HepG2 (cell line): ENCODE results near the gene TUT1. TPM values are rescaled to one million over a fixed set of nuclear protein-coding genes. Genes with fewer than 3 reads are reported as not detected.

Experiments
- AHDC1 ChIP-seq: sonication (generic); formaldehyde crosslinking; IDR thresholded peaks from 2 replicates; pipeline ENCODE4 v1.5.1; 2020; ENCODE audit warnings: mild to moderate bottlenecking, missing genetic modification reagents, borderline replicate concordance
- CHCHD3 ChIP-seq: sonication (generic); formaldehyde crosslinking; IDR thresholded peaks from 2 replicates; pipeline ENCODE4 v1.8.0; 2022; ENCODE audit warnings: mild to moderate bottlenecking, missing genetic modification reagents, moderate library complexity
- EEA1 ChIP-seq: sonication (generic); formaldehyde crosslinking; IDR thresholded peaks from 2 replicates; pipeline ENCODE4 v1.5.1; 2020; ENCODE audit warnings: mild to moderate bottlenecking, missing genetic modification reagents, borderline replicate concordance
- MEIS2 ChIP-seq: sonication (generic); formaldehyde crosslinking; IDR thresholded peaks from 2 replicates; pipeline ENCODE4 v1.9.0; 2021; ENCODE audit warnings: mild to moderate bottlenecking, missing genetic modification reagents
- NFKB2 ChIP-seq: sonication (generic); formaldehyde crosslinking; IDR thresholded peaks from 2 replicates; pipeline ENCODE4 v1.4.0; 2020; ENCODE audit warnings: missing genetic modification reagents, borderline replicate concordance
- NFKBIZ ChIP-seq: IDR thresholded peaks from 2 replicates; pipeline ENCODE4 v1.6.1; 2018; ENCODE audit warnings: missing genetic modification reagents, missing compliant biosample characterization
- PPARG ChIP-seq: conservative IDR thresholded peaks from 2 replicates; pipeline ENCODE4 v1.6.1; 2016; ENCODE audit warnings: missing biosample characterization, missing genetic modification reagents
- PRDM4 ChIP-seq: sonication (generic); formaldehyde crosslinking; IDR thresholded peaks from 2 replicates; pipeline ENCODE4 v1.9.0; 2021; ENCODE audit warnings: missing genetic modification reagents, borderline replicate concordance
- SIN3A ChIP-seq: IDR thresholded peaks from 2 replicates; pipeline ENCODE4 v1.6.1; 2011; ENCODE audit warnings: low read depth, mild to moderate bottlenecking, control low read depth, low read length, borderline replicate concordance
- SKI ChIP-seq: fragments of 450-650 bp; IDR thresholded peaks from one replicate; pipeline ENCODE4 v1.6.1; 2018; ENCODE audit warnings: mild to moderate bottlenecking; ENCODE audit not compliant: partially characterized antibody
- TFDP1 ChIP-seq: IDR thresholded peaks from 2 replicates; pipeline ENCODE4 v1.6.1; 2016; ENCODE audit warnings: missing compliant biosample characterization, missing genetic modification reagents, borderline replicate concordance
- ZBTB3 ChIP-seq: sonication (generic); formaldehyde crosslinking; IDR thresholded peaks from 2 replicates; pipeline ENCODE4 v1.4.0; 2020; ENCODE audit warnings: low read depth, mild to moderate bottlenecking, moderate library complexity, missing genetic modification reagents, borderline replicate concordance
- ZFY ChIP-seq: sonication (generic); formaldehyde crosslinking; IDR thresholded peaks from 2 replicates; pipeline ENCODE4 v1.4.0; 2020; ENCODE audit warnings: missing genetic modification reagents
- ZNF326 ChIP-seq: sonication (generic); formaldehyde crosslinking; IDR thresholded peaks from 2 replicates; pipeline ENCODE4 v1.4.0; 2020; ENCODE audit warnings: missing genetic modification reagents, borderline replicate concordance
- ZNF567 ChIP-seq: sonication (generic); formaldehyde crosslinking; IDR thresholded peaks from 2 replicates; pipeline ENCODE4 v1.8.1; 2023; ENCODE audit warnings: mild to moderate bottlenecking, missing genetic modification reagents, borderline replicate concordance
- ZNF766 ChIP-seq: sonication (generic); formaldehyde crosslinking; IDR thresholded peaks from 2 replicates; pipeline ENCODE4 v1.5.0; 2020; ENCODE audit warnings: missing genetic modification reagents, borderline replicate concordance
- ZSCAN30 ChIP-seq: sonication (generic); formaldehyde crosslinking; IDR thresholded peaks from 2 replicates; pipeline ENCODE4 v1.5.0; 2020; ENCODE audit warnings: mild to moderate bottlenecking, missing genetic modification reagents
- polyA plus RNA-seq, 8 experiments: library from polyadenylated mRNA; depleted of rRNA in 3 of 8; stranded (reverse) in 7 of 8; unstranded in 1 of 8; fragments of >200 nt; fragmentation: Illumina TruSeq in 4 of 8; extraction: Trizol in 4 of 8; gene quantifications; 2 replicates each; pipeline versions ENCODE4 v1.2.1 to v1.2.3, GENCODE V29; 2011 to 2016; ENCODE audit warnings: low read depth in 4 of 8, missing spikeins in 1 of 8, mixed read lengths in 1 of 8; ENCODE audit not compliant: insufficient read depth in 1 of 8
- total RNA-seq, 5 experiments: library from RNA; depleted of rRNA; stranded (reverse); fragments of >200 nt; fragmentation: Illumina TruSeq; extraction: Trizol; gene quantifications; 2 replicates each; pipeline ENCODE4 v1.2.3, GENCODE V29; 2016; ENCODE audit warnings: low read depth in 1 of 5
- TF ChIP-seq, protein P1 (sequence below): sonication (generic); formaldehyde crosslinking; conservative IDR thresholded peaks from 2 replicates; pipeline ENCODE4 v1.8.0; 2022; ENCODE audit warnings: missing genetic modification reagents

Gene TUT1
- total and polyA plus RNA-seq, 2 of the 13 experiments (the other 11 are each of a cell fraction or from before 2014, with no cell fraction given) = 9.7 to 14.3 TPM

- TF ChIP-seq ZNF567 (CRISPR knock-in tag) = no peak
- no peak; the same call in 1 of the 2 replicates for TF ChIP-seq ZFY (CRISPR knock-in tag)
- TF ChIP-seq ZSCAN30 (CRISPR knock-in tag) = no peak
- TF ChIP-seq MEIS2 (CRISPR knock-in tag) = 0 out of 2 replicates have a peak, but pooled peaks have one; percentile 38
- no peak for TF ChIP-seq PPARG (CRISPR knock-in tag)
- TF ChIP-seq ZNF326 (CRISPR knock-in tag) = no peak
- TF ChIP-seq NFKB2 = no peak
- no peak for TF ChIP-seq TFDP1 (CRISPR knock-in tag)
- TF ChIP-seq EEA1 (CRISPR knock-in tag) = no peak
- TF ChIP-seq NFKBIZ (CRISPR knock-in tag) = peak; percentile 33; the same call in 1 of the 2 replicates
- TF ChIP-seq ZBTB3 = no peak
- TF ChIP-seq SKI = no peak
- TF ChIP-seq, protein P1, sequence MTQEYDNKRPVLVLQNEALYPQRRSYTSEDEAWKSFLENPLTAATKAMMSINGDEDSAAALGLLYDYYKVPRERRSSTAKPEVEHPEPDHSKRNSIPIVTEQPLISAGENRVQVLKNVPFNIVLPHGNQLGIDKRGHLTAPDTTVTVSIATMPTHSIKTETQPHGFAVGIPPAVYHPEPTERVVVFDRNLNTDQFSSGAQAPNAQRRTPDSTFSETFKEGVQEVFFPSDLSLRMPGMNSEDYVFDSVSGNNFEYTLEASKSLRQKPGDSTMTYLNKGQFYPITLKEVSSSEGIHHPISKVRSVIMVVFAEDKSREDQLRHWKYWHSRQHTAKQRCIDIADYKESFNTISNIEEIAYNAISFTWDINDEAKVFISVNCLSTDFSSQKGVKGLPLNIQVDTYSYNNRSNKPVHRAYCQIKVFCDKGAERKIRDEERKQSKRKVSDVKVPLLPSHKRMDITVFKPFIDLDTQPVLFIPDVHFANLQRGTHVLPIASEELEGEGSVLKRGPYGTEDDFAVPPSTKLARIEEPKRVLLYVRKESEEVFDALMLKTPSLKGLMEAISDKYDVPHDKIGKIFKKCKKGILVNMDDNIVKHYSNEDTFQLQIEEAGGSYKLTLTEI (CRISPR knock-in tag) = no peak
- no peak for TF ChIP-seq AHDC1 (CRISPR knock-in tag)
- no peak for TF ChIP-seq SIN3A
- TF ChIP-seq ZNF766 = no peak
- no peak for TF ChIP-seq PRDM4 (CRISPR knock-in tag)
- no peak for TF ChIP-seq CHCHD3 (CRISPR knock-in tag)
Measured at GRCh38 chr11:62542750-62543567, 48.4 kb downstream of the TUT1 start (continued).
